Cardiac muscle cell (in vitro differentiated cells and primary cell): ENCODE measurements around the gene C1QL4. TPM values are rescaled to one million over a fixed set of nuclear protein-coding genes. Genes with fewer than 3 reads are reported as not detected.

Experiments
- DNase-seq, 2 donors: peaks; one replicate each; pipeline versions ENCODE4 v3.0.0 to v3.0.0-alpha.2; 2010 to 2017; ENCODE audit warnings: low read depth in 1 of 2, low spot score in 1 of 2
- H3K27ac ChIP-seq: fragments of 200-600 bp; sonication (generic); 2 replicates; pipeline ENCODE4 v1.5.1; 2016
- H3K27me3 ChIP-seq: fragments of 200-600 bp; sonication (generic); 2 replicates; pipeline ENCODE4 v1.6.0; 2016; ENCODE audit warnings: control low read depth
- H3K36me3 ChIP-seq: fragments of 200-600 bp; sonication (generic); 2 replicates; pipeline ENCODE4 v1.5.1; 2016; ENCODE audit warnings: control low read depth
- H3K4me1 ChIP-seq: fragments of 200-600 bp; sonication (generic); 2 replicates; pipeline ENCODE4 v1.8.1; 2017; ENCODE audit warnings: low read depth, mild to moderate bottlenecking, mixed run types
- H3K4me3 ChIP-seq: fragments of 200-600 bp; sonication (generic); 2 replicates; pipeline ENCODE4 v1.5.1; 2016; ENCODE audit warnings: mild to moderate bottlenecking
- H3K9me3 ChIP-seq: fragments of 200-600 bp; sonication (generic); 2 replicates; pipeline ENCODE4 v1.5.1; 2017; ENCODE audit warnings: low read depth, mild to moderate bottlenecking, control low read depth
- CTCF ChIP-seq: IDR thresholded peaks from 2 replicates; pipeline ENCODE4 v1.5.1; 2012; ENCODE audit warnings: low read depth, mild to moderate bottlenecking, low read length
- polyA plus RNA-seq: library from polyadenylated mRNA; unstranded; fragments of >200 nt; fragmentation: Nextera tagmentation; extraction: Ambion mirVana; gene quantifications from 2 replicates; pipeline ENCODE4 v1.2.1, GENCODE V29; 2016
- total RNA-seq: library from RNA; depleted of rRNA; stranded (reverse); fragments of >200 nt; gene quantifications from 2 replicates; pipeline ENCODE4 v1.2.3, GENCODE V29; 2016

C1QL4 gene
- total and polyA plus RNA-seq, 2 experiments from 2014 or later: not detected

GRCh38 chr12:49330631-49331379, 6.2 kb downstream of the C1QL4 start:
- no peak for TF ChIP-seq CTCF
- DNase-seq: no peak
- peaks cover 47% of the 10 kb centered on the region for H3K27me3 ChIP-seq
- no peaks in the 10 kb centered on the region for H3K9me3 ChIP-seq
- no peak overlapping the region for H3K27ac ChIP-seq
- H3K36me3 ChIP-seq: no peaks in the 10 kb centered on the region
- no peak overlapping the region for H3K4me3 ChIP-seq
- no peaks in the 10 kb centered on the region for H3K4me1 ChIP-seq

GRCh38 chr12:49330032-49330619, 6.9 kb downstream of the C1QL4 start:
- Histone ChIP-seq H3K27ac (no peak overlapping the region), H3K4me3 (no peak overlapping the region), H3K4me1 (no peaks in the 10 kb centered on the region), H3K9me3 (no peaks in the 10 kb centered on the region), H3K36me3 (no peaks in the 10 kb centered on the region), H3K27me3 (peaks cover 40% of the 10 kb centered on the region)
- no peak for DNase-seq
- no peak for TF ChIP-seq CTCF

- Histone ChIP-seq H3K27me3 (peaks cover 27% of the 10 kb centered on the region), H3K27ac (no peak overlapping the region), H3K36me3 (no peaks in the 10 kb centered on the region), H3K4me1 (no peaks in the 10 kb centered on the region), H3K9me3 (no peaks in the 10 kb centered on the region), H3K4me3 (no peak overlapping the region)
- DNase-seq: no peak
- TF ChIP-seq CTCF: no peak
Observed at GRCh38 chr12:49328816-49329215, 8.2 kb downstream of the C1QL4 start.

GRCh38 chr12:49327887-49328286, 9.1 kb downstream of the C1QL4 start:
- H3K27ac ChIP-seq: no peak overlapping the region
- H3K4me3 ChIP-seq: no peak overlapping the region
- no peaks in the 10 kb centered on the region for H3K36me3 ChIP-seq
- DNase-seq: no peak
- peaks cover 18% of the 10 kb centered on the region for H3K27me3 ChIP-seq
- H3K9me3 ChIP-seq: no peaks in the 10 kb centered on the region
- no peaks in the 10 kb centered on the region for H3K4me1 ChIP-seq
- no peak for TF ChIP-seq CTCF

- Histone ChIP-seq H3K4me1 (no peaks in the 10 kb centered on the region), H3K36me3 (no peaks in the 10 kb centered on the region), H3K4me3 (no peak overlapping the region), H3K27ac (no peak overlapping the region), H3K9me3 (no peaks in the 10 kb centered on the region), H3K27me3 (peaks cover 12% of the 10 kb centered on the region)
- no peak for TF ChIP-seq CTCF
- no peak for DNase-seq
Observed at GRCh38 chr12:49327368-49327767, 9.6 kb downstream of the C1QL4 start.
